KBM-7 (cell line): ENCODE data around the gene HSFX3.
"Not testable (repeated sequence)": the region's sequence is repeated elsewhere in the genome, so short reads cannot be mapped to it uniquely, and the experiment has no call there.

Experiments used
- DNase-seq: peaks from one replicate; pipeline ENCODE4 v3.0.0-alpha.2; 2015
- in situ Hi-C: fragments of 300-500 bp; cut with MboI; formaldehyde crosslinking; loops from 2 replicates; pipeline ENCODE4 v1.14.3; 2020; ENCODE audit warnings: low sequenced_read_pairs, low pct_unique_long_range_greater_than_20kb, mixed read lengths

HSFX3 gene

DNA sequence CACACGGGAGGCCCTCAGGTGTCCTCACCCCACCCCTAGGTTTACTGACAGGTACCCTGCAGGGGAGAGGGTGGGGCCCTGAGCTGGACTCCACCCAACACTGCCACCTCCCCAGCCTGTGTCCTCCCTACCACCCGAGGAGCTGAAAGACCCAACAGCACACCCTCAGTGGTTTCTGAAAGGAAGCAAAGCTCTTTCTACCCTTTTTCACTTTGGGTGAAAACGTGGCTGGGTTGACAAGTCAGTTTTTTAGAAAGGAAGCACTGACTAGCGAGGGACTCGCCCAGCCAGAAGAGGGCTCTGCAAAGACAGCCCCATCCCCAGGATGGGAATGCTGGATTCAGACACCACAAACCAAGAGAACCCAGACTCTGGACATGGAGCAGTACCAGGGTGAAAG lies 46.8 kb downstream of the HSFX3 start:
- in situ Hi-C loops = loop anchor here (25.0 kb wide), 1 partner anchor 134 kb away; the partner anchor contains the start of gene TMEM185A
- DNase-seq = not testable (repeated sequence)

DNA sequence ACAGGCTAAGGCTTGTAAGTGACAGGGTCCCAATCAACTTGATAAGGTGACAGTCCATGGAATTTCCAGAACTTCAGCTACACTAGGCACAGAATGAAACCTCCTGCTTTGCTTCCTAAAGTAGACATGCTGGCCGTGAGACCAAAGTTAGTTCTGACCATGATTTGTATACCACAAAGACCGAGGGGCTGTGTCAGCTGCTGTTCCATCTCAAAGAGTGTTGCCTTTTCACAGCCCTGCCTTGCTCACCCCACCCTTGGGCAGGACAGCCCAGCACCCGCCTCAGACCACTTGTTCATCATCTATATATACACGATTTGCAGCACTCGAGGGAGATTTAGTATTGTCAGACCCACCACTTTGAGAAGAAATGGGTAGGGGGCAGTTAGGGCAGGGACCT lies 50.0 kb downstream of the HSFX3 start:
- in situ Hi-C loops = loop anchor here (25.0 kb wide), 1 partner anchor 138 kb away; the partner anchor contains the start of gene TMEM185A
- DNase-seq = no peak

DNA sequence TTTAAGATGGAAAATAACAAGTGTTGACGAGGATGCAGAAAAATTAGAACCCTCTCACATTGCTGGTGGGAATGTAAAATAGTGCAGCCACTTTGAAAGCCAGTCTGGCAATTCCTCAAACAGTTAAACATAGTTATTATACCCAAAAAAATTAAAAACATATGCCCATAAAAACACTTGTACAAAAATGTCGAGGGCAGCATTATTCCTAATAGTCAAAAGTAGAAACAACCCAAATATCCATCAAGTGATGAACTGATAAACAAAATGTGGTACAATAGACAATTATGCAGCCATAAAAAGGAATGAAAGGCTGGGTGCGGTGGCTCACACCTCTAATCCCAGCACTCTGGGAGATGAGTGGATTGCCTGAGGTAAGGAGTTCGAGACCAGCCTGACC lies 51.0 kb downstream of the HSFX3 start:
- in situ Hi-C loops = no loop called here
- DNase-seq = no peak
